C4-2B (cell line): ENCODE results near the gene RNF224.

Source experiments
- H3K27ac ChIP-seq: fragments of 450-650 bp; 2 replicates; pipeline ENCODE4 v1.5.1; 2017
- ZFX ChIP-seq: fragments of 450-650 bp; IDR thresholded peaks from 2 replicates; pipeline ENCODE4 v1.6.1; 2017
- TF ChIP-seq, protein P1 (sequence below): fragments of 450-650 bp; conservative IDR thresholded peaks from 2 replicates; pipeline ENCODE4 v1.5.1; 2017; ENCODE audit warnings: mild to moderate bottlenecking

RNF224 gene

DNA sequence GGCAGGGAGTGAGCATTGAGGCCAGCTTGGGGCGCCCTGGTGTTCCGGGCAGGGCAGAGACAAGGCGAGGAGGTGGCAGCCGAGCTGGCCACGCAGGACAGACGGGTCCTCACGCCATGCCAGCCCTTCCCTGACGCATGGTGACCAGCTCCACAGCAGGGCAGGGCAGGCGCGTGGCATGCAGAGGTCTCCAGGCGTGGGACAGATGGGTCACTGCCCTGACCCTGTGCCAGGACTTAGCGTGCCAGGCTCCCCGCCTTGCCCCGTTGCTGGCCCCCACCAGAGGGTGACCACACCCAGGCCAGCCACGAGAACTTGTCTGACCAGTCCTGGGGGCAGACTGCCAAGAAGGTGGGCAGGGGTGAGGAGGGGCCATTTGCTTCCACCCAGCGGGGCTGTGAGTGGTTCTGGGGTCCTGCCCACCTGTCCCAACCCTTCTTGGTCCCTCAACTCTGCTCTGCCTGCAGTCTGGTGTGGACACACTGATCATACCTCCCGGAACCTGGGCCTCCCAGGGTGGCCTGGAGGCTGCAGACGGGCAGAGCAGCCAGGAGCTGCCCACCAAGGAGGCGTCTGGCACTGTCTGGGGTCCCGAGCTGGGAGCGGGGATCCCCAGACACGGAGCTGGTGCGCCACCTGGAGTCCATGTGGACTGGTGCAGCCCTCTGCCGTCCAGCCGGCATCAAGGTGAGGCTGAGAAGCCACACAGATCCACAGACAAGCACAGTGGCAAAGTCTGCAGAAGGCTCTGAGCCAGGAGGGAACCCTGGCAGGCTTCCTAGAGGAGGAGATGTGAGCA is at the start of gene RNF224:
TSS of gene RNF224 (plus strand) at position 449 of the 799 bp plus-strand sequence. CDS start 834 bp downstream, outside the sequence.
- TF ChIP-seq ZFX = no peak
- TF ChIP-seq, protein P1, sequence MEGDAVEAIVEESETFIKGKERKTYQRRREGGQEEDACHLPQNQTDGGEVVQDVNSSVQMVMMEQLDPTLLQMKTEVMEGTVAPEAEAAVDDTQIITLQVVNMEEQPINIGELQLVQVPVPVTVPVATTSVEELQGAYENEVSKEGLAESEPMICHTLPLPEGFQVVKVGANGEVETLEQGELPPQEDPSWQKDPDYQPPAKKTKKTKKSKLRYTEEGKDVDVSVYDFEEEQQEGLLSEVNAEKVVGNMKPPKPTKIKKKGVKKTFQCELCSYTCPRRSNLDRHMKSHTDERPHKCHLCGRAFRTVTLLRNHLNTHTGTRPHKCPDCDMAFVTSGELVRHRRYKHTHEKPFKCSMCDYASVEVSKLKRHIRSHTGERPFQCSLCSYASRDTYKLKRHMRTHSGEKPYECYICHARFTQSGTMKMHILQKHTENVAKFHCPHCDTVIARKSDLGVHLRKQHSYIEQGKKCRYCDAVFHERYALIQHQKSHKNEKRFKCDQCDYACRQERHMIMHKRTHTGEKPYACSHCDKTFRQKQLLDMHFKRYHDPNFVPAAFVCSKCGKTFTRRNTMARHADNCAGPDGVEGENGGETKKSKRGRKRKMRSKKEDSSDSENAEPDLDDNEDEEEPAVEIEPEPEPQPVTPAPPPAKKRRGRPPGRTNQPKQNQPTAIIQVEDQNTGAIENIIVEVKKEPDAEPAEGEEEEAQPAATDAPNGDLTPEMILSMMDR = peak; percentile 93
- H3K27ac ChIP-seq = peak within 1 kb of the TSS; percentile 90

DNA sequence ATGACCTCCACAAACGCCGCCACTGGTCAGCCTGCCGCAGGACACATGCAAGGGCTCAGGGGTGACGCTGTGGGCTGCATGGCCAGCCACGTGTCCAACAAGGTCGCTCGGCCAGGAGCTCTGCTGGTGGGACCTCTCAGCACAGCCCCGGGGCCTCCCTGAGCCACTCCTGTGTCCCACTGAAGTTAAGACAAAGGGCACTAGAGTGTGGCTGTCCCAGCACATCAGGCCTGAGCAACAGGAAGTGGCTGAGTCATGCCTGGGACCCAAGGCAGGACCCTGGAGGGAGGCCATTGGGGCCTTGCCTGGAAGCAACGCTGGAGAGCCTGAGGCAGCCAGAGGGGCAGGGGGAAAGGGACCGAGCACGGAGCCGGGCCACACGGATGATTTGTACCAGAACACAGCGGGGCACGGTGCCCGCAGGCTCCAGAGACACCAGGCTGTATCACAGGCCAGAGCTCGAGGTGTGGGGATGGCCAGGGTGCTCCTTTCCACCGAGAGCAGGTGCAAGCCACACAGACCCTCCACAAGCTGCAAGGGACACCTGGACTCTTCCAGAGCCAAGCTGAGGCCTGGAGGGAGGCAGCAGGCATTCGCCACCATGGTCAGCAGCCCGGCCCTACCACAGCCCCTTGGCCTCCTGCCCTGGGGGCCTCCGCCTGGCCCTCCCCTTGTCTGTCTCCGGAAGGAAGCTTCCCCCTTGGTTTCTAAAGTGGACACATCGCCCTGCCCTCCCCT is 48.9 kb upstream of the RNF224 start:
- H3K27ac ChIP-seq = peak overlapping the region; percentile 5; the same call in 1 of the 2 replicates
- TF ChIP-seq, protein P1 = no peak
- no peak for TF ChIP-seq ZFX

DNA sequence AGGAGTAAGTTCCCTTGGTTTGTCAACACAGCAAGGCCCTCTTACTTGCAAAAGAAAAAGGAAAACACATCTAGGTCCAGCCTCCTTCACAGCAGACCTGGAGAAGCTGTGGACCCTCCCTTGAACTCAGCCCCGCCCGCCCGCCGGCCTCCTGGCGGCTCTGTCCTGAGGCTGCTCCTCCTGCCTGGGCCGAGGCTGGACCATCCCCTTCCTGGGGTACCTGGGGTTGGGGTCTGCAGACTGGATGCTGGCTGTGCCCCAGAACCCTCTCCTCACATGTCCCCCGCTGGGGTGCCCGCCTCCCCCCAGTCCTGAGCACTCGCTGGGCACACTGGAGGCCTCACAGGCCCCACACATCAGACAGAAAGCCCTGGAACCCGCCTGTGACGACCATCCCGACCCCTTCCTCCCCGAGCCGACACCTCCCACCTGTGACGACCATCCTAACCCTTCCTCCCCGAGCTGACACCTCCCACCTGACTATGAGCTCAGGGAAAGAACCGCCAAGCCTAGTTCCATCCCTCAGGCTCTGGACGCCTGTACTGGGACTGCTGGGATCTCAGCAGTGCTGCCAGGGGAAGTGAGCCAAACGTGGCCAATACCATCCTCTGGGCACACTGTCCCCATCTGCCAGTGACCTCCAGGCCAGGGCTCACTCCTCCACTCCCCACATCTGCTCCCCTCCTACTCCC is 48.2 kb upstream of the RNF224 start:
- no peak overlapping the region; the same call in 1 of the 2 replicates for H3K27ac ChIP-seq
- no peak for TF ChIP-seq ZFX
- TF ChIP-seq, protein P1 = no peak

DNA sequence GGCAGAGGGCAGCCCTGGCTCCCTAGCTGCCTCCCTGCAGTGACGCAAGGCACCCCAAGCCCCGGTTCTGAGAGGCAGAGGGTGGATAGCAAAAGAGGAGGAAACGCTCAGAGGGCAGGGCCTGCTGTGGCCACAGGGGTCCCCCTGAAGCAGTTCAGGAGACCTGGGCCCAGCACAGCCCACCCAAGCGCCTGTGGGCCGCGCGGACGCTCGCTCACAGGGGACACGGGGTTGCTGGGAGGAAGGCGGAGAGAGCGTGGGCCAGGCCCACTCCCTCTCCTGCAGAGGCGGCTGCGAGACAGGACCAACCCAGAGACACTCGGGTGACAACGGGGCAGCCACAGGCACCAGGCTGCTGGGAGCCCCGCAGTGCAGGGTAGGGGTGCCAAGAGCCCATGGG is 47.5 kb upstream of the RNF224 start:
- no peak for TF ChIP-seq ZFX
- TF ChIP-seq, protein P1 = no peak
- no peak overlapping the region for H3K27ac ChIP-seq

DNA sequence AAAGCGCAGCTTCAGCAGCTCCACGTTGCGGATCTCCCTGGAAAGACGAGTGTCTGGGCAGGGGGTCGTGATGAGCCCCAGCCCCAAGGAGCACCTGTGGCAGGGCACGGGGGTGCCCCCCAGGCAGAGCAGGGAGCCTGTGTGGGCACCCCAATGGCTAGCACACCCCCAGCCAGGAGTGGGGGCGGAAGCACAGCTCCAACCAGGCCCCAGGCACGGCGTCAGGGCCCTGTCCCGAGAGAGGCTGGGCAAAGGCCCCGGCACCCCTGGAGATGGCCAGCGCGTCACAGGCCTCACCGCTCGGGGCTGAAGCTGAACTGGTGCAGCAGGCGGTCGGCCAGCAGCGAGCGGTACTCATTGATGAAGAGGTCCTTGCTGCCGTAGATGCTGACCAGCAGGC is 46.8 kb upstream of the RNF224 start:
- TF ChIP-seq ZFX = no peak
- TF ChIP-seq, protein P1 = no peak
- no peak overlapping the region for H3K27ac ChIP-seq

DNA sequence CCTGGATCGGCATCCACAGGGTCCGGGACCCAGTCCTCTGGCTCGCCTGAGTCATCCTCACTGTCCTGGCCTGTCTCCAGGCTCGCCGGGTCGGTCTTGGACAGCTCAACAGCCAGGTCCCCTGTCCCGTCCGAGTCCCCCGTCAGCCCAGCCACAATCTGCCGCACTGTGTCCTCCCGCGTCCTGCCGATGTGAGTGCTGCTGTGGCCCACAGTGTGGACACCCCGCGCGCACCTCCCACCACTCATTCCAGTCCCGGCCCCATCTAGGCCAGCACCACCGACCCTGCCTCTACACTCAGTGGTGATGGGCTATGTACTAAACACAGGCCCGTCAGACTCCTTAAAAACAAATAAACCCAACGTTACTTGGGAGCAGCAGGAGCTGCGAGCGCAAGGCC is 45.6 kb upstream of the RNF224 start:
- no peak for TF ChIP-seq ZFX
- TF ChIP-seq, protein P1 = no peak
- H3K27ac ChIP-seq = no peak overlapping the region

DNA sequence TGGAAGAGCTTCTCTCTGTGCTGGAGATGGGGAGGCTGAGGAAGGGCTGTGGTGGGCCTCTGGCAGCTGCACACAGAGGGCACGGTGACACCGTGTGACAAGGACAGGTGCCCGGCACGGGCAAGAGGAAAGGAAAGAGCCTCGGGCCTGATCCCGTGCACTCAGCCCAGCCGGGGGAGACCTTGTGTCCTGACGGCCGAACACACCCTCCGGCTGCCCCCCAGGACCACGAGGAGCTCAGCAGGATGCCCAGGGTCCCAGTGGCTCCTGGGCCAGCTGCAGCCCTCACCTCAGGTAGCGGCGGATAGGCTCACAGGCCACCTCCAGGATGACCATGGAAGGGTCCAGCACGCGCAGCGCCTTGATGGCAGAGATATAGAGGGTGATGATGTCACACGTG is 44.5 kb upstream of the RNF224 start:
- H3K27ac ChIP-seq = no peak overlapping the region
- TF ChIP-seq, protein P1 = no peak
- TF ChIP-seq ZFX = no peak
